NCI-H2196 (cell line): ENCODE results near the gene MLLT3.

Experiments
- DNase-seq: peaks from one replicate; lab custom pipeline; 2025; ENCODE audit not compliant: unreplicated experiment; lab: John Stamatoyannopoulos, UW

MLLT3 gene

GRCh38 chr9:20428976-20429375 lies 193.3 kb downstream of the MLLT3 start:
- no peak for DNase-seq

- DNase-seq: no peak
Measured at GRCh38 chr9:20427359-20427758, 194.9 kb downstream of the MLLT3 start.

GRCh38 chr9:20426019-20426418 lies 196.3 kb downstream of the MLLT3 start:
- no peak for DNase-seq

GRCh38 chr9:20419533-20419932 lies 202.8 kb downstream of the MLLT3 start:
- no peak for DNase-seq

- DNase-seq: no peak
Measured at GRCh38 chr9:20418485-20418884, 203.8 kb downstream of the MLLT3 start.

GRCh38 chr9:20417373-20418080 lies 204.8 kb downstream of the MLLT3 start:
- no peak for DNase-seq

- DNase-seq: no peak
Measured at GRCh38 chr9:20414150-20414549, 208.1 kb downstream of the MLLT3 start.

GRCh38 chr9:20409321-20410092 lies 212.8 kb downstream of the MLLT3 start:
- DNase-seq: no peak

- no peak for DNase-seq
Measured at GRCh38 chr9:20408513-20408912, 213.8 kb downstream of the MLLT3 start.

- DNase-seq: no peak
Measured at GRCh38 chr9:20407013-20407412, 215.3 kb downstream of the MLLT3 start.

GRCh38 chr9:20406344-20406743 lies 216.0 kb downstream of the MLLT3 start:
- DNase-seq: no peak

- DNase-seq: no peak
Measured at GRCh38 chr9:20405616-20406015, 216.7 kb downstream of the MLLT3 start.

- DNase-seq: no peak
Measured at GRCh38 chr9:20405078-20405477, 217.2 kb downstream of the MLLT3 start.

GRCh38 chr9:20404192-20404813 lies 218.0 kb downstream of the MLLT3 start:
- no peak for DNase-seq

GRCh38 chr9:20403346-20403745 lies 219.0 kb downstream of the MLLT3 start:
- DNase-seq: no peak

GRCh38 chr9:20402273-20402875 lies 219.9 kb downstream of the MLLT3 start:
- no peak for DNase-seq

GRCh38 chr9:20398536-20399338 lies 223.6 kb downstream of the MLLT3 start:
- DNase-seq: no peak

GRCh38 chr9:20397348-20397747 lies 225.0 kb downstream of the MLLT3 start:
- DNase-seq: no peak

- DNase-seq: no peak
Measured at GRCh38 chr9:20396509-20396908, 225.8 kb downstream of the MLLT3 start.

- no peak for DNase-seq
Measured at GRCh38 chr9:20395651-20396050, 226.6 kb downstream of the MLLT3 start.

GRCh38 chr9:20394969-20395368 lies 227.3 kb downstream of the MLLT3 start:
- no peak for DNase-seq
